ENCODE measurements around the gene MRPL38.
"Not testable (repeated sequence)": the region's sequence is repeated elsewhere in the genome, so short reads cannot be mapped to it uniquely, and the experiment has no call there.

Gene MRPL38

DNA sequence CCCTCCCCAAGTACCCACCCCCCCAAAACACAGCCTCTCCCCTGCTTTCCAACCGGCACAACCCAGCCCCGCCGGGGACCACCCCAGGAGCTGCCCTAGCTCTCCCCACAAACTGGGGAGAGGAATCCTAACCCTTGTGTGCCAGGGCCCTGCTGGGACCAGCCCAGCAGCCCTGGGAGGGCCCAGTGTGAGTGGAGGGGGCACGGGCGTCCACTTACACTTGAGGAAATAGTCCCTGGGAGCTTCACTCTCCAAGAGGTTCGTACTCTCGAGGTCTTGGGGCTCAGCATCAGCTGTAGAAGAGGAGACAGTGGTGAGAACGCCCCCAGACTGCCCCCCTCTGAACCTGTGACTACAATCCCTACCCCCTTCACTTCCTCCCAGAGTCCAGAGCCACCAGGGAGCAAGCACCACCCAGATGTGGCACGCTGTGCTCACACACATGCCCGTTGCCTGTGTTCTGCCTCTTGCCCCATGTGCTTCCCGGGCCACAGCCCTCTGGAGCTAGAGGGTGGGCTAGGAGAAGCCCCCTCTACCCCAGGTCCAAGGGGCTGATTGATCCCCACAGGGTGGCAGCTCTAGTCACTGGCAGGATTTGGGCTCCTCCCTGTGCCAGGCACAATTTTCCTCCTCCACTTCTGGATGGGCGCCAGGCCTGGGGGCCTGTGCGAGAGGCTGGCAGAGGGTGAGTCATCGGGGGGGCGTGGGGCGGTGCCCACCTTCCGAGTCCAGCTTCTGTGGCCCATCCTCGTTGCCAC is 29.3 kb downstream of the MRPL38 start:
- DNase-seq = no peak

DNA sequence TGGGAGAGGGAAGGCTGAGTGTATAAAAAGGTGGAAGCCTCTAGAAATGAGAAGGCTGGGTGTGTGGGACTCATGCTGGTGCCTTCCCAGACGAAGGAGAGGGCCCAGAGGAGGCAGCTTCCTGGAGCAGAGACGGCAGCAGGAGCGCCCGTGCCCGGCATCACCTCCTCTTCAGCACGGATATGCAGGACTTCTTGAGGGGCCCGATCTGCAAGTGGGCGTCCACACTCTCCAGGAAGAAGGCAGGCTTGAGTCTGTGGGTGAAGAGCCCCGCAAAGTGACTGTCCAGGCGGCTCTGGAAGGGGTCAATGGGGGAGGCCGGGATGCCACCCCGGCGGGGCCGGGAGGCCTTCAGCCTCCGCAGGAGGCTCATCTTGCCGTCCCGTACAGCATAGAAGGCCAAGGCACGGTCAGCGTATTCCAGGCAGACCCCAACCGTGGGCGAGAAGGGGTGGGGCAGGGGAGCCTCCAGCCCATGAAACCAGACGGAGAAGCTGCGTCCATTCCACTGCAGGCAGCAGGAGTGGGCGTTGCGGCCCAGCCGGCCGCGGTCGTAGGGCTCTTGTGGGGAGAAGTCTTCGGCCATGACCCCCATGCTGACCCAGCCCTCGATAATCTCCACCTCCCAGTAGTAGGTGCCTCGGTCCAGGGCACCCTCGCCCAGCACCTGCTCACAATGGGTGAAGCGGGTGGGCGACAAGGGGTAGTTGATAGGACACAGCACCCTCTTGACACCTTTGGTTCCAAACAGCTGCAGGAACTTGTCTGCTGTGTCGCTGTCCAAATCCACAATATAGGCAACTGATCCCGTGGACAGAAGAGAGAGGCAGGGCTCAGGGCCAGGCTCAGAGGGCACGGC is 30.1 kb downstream of the MRPL38 start:
- no peak for DNase-seq

DNA sequence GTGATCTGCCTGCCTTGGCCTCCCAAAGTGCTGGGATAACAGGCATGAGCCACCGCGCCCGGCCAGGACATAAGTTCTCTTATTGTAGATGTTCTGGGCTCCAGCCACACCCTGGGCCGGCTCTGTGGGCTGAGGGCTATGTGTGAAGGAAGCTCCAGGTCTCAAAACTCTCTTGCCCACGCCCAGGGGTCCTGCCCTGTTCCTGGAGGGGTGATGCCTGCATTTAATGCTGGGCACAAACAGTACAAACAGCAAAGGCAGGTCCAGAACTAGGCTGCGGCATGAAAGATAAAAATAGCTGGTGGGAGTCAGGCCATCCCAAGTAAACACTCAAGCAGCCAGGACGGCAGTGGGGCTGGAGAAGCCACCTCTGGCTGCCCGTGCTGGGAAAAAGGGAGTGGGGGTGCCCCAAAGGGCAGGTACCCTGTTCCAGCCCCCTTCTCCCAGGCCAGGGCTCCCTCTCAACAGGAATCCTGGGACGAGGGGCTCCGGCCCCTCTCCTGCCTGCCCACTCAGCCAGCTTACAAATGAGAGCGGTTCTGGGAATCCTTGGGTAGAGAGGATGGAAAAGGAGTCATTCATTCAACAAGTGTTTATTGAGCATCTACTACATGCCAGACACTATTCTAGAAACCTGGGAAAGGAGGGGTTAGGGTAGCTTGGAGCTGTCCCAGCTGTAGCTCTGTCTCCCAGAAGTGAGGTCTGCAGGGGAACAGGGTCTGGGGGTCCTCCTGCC is 30.9 kb downstream of the MRPL38 start:
- no peak for DNase-seq

DNA sequence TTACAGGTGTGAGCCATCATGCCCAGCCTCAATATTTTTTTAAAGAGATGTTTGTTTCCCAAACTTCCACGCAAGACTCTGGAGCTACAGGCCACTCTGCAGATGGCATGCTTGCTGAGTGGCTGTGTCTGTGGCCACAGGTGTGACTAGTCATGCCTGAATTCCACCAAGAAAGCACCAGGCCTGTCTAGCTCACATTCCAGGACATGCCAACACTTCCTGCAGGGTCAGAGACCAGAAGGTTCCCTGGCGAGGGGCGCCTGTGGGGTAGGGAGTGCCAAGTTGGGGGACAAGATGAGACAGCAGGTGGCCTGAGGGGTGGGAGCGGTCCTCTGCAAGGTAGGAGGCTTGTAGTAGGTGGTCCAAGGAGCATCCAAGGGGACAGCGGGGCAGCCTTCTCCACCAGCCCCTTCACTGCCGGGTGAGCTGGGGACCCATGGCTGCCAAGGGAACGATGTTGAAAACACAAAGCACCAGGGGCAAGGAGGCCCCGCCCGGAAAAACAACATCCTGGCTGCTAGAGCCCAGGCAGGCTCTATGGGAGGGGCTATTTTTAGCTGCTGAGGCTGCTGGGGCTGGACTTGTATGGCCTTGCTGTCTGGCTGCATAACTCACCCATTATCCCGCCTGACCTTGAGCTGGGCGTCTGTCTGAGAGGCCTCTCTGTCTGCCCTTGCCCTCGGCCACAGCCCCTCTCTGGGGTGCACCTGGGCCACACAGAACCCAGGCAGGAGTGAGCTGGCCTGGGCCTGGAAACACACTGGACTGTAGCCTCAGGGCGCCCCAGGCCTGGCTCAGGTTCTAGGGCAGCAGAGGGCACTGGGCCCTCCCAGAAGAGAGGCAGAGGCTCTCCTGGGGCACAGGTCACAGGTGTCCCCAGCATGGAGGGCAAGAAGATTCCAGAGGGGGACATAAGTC is 32.0 kb downstream of the MRPL38 start:
- no peak for DNase-seq

DNA sequence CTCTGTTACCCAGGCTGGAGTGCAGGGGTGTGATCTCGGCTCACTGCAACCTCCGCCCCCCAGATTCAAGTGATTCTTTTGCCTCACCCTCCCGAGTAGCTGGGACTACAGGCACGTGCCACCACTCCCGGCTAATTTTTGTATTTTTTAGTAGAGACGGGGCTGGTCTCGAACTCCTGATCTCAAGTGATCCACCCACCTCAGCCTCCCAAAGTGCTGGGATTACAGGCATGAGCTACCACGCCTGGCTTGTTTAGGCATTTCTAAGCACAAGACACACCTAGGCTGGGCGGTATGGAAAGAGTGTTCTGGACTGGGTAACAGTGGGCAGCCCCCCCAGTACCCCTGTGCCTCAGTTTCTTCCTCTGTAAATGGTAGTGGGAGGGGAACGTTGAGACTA is 34.5 kb downstream of the MRPL38 start:
- not testable (repeated sequence) for DNase-seq

DNA sequence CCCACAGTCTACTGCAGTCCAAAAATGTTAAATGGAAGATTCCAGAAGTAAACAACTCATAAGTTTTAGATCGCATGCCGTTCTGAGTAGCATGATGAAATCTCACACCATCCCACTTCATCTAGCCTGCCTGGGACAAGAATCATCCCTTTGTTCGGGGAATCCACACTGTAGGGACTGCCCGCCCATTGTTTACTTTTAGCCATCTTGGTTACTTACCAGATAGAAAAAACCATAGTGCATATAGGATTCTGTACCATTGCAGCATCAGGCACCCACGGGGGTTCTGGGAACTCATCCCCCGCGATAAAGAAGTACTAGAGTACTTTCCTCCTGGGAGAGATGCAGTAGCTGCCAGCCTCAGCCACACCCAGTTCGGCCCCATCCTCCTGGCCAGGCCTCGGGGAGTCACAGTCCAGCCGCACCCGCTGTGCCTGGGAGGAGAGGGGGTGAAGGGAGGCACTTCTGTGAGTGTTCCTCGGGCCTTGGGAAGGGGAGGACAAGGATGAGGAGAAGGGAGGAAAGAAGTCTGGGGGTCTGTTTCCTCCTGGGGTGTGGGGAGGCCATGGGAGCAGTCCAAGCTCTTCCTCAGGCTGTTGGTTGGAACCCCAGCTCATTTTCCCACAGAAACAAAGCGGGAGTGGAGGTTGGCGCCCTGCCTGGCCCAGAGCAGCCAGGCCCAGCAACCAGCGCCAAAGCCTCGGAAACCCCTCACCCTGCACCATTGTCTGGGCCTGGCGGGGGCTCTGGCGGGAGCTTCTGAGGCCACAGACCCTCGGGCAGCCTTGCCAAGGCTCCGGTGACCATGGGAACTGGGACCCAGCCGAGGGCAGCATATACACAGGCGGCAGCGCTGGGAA is 35.2 kb downstream of the MRPL38 start:
- DNase-seq = no peak

DNA sequence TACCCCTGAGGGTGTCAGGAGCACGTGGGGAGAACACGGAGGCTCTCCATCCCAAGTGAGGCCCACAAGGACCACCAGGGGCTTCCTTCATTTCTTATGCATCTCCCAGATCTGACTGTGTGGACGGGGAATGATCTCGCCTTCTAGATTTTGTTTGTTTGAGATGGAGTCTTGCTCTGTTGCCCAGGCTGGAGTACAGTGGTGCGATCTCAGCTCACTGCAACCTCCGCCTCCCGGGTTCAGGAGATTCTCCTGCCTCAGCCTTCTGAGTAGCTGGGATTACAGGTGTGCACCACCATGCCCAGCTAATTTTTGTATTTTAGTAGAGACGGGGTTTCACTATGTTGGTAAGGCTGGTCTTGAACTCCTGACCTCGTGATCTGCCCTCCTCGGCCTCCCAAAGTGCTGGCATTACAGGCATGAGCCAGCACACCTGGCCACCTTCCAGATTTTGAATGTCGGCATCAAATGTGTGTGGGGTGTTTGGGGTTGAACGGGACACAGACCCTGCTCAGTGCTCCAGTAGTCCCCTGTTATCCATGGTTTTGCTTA is 35.9 kb downstream of the MRPL38 start:
- DNase-seq = not testable (repeated sequence)

DNA sequence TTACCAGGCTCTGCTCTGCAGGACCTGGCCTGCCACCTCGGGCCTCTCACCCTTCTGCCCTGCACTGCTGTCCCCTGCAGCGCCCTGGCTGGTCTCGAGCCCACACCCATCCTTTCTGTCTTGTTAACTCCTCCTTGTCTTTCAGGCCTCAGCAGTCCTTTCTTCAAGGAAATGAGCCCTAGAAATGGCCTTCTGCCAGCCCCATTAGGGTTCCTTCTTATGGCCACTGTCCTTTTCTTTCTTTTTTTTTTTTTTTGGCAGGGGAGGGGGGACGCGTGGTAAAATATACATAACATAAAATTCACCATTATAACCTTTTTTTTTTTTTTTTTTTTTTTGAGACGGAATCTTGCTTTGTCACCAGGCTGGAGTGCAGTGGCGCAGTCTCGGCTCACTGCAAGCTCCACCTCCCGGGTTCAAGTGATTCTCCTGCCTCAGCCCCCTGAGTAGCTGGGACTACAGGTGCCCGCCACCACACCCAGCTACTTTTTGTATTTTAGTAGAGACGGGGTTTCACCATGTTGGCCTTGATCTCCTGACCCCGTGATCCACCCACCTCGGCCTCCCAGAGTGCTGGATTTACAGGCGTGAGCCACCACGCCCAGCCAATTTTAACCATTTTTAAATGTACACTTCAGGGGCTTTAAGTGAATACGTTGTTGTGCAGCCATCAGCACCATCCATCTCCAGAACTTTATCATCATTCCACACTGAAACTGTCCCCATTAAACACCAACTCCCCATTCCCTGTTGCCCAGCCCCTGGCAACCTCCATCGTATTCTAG is 39.1 kb downstream of the MRPL38 start:
- DNase-seq = not testable (repeated sequence)

DNA sequence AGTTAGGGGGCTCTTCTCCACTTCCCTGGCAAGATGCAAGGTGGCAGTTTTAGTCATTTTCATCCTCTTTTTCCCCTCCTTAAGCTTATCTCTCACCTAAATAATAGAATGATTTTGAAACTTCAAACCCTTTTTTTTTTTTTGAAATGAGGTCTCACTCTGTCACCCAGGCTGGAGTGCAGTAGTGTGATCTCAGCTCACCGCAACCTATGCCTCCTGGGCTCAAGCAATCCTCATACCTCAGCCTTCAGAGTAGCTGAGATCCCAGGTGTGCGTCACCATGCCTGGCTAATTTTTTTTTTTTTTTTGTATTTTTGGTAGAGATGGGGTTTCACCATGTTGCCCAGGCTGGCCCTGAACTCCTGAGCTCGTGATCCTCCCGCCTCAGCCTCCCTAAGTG is 39.8 kb downstream of the MRPL38 start:
- not testable (repeated sequence) for DNase-seq

DNA sequence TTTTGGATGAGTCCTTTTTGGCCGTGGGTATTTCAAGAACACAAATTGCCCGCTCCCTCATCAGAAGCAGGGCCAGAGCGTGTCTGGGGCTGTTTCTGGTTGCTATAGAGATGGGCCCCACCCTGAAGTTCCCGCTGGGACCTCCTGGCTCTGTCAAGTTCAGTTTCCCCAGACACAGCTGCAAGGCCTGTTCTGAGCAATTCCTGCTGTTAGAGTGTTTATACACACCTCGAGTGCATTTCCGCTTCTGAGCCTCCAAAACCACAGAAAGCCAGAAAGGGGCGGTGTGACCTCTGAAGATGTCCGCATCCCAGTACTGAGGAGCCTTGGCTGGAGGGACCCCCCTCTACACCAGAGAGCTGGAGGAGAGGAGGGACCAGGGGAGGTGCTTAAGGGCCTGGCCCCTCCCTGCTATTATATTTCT is 40.2 kb downstream of the MRPL38 start:
- DNase-seq = peak; percentile 38

DNA sequence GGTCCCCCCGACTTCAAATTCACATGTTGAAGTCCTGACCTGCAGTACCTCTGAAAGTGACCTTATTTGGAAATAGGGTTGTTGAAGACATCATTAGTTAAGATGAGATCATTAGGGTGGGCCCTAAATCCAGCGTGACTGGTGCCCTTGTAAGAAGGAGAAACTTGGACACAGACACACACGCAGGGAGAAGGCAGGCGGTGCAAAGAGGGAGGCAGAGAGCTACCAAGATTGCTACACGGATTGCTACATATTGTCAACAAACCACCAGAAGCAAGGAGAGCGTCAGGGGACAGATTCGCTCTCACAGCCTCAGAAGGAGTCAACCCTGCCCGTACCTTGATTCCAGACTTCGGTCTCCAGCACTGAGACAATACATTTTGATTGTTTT is 42.8 kb downstream of the MRPL38 start:
- no peak for DNase-seq

DNA sequence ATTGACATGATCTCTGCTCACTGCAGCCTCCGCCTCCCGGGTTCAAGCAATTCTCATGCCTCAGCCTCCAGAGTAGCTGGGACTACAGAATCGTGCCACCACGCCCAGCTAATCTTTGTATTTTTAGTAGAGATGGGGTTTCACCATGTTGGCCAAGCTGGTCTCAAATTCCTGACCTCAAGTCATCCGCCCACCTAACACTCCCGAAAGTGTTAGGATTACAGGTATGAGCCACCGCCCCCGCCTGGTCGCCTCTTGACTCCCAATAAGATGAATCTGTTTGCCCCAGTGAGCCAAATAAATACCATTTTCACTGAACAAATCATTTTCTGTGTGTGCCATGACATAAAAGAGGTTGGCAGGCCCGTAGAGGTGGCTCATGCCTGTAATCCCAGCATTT is 45.3 kb downstream of the MRPL38 start:
- DNase-seq = not testable (repeated sequence)

DNA sequence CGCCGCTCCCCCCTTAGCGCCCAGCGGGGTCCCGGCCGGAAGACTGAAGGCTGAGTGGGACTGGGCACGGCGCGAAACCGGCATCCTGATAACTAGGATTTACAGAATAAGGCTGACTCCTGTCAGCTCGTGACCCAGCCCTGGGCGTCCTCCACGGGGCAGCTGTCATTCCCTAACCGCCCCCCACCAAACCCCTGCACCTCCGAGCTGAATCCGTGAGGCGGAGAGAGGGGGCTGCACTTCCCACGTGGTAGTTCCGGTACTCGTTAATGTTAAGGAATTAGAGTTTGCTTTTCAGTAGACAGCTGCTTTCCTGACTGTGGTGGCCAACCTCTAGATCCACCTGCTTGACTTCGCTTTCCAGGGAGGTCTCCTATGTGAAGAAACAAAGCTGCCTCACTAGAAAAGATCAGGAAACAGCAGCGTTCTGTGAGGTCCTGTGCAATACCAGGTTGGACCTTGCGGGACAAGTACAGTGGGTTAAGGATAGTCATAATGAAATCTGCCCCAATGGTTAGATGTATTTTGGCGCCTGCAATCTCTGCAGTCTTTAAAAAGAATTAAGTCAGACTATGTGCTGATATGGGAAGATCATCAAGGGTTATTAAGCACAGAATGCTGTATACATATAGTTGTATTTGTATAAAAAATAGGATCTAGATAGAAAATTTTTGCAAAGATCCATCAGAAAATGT is 48.5 kb downstream of the MRPL38 start:
- DNase-seq = no peak

DNA sequence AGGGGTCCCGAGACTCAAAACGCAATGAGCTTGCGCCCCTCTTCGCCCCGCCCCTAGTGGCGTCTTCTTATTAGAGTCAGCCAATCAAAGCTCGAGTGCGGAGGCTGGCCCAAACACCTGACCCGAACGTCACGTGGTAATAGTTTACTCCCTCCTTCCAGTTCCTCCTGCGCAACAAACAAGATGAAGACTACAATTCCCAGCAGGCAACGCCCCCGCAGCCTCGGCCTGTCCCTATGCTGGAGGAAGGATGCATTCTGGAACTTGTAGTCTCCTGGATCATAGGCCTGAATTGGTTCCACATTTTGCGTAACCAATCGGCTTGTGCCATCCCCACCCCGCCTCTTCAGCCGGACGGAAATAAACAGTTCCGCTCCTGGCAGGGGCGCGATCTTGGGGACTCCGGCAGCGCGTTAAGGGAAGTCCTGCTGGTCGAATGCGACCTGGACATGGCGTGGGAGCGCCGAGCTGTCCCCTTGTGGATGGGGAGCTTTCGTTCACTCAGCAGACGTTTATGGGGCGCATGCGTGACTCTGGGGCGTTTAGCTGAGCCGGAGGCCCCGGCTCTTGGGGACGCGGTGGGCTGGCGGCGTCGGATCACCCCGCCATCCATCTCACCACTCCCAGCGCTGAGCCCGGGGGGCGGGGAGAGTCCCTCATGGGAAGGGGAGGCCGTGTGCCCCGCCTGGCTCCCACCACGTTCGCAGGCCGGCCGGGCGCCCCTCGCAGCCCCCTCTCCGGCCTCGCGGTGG is 49.2 kb downstream of the MRPL38 start, which contains the start of gene WBP2:
Gene WBP2 (minus strand): TSS at position 26 of the 752 bp plus-strand sequence. CDS start 38 bp downstream, outside the sequence.
- peak; percentile 100 for DNase-seq

DNA sequence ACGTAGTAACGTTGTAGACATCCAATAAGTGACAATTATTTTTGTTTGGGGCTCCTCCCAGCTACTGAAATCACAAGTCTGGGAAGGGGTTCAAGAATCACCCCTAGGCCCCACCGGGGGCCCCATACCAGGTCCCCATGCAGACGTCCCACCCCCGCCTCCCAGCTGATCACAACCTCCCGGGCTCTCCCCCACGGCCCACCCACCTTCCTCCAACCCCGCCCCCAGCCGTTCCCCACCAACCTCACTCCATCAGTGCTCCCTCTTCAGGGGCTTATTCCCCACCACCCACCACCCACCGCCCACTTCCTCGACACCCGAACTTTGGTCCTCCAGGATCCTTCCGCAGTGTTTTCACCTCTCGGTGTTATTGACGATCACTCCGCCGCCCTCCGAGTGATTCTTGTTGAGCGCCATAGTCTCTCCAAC is 49.8 kb downstream of the MRPL38 start:
- DNase-seq = no peak

DNA sequence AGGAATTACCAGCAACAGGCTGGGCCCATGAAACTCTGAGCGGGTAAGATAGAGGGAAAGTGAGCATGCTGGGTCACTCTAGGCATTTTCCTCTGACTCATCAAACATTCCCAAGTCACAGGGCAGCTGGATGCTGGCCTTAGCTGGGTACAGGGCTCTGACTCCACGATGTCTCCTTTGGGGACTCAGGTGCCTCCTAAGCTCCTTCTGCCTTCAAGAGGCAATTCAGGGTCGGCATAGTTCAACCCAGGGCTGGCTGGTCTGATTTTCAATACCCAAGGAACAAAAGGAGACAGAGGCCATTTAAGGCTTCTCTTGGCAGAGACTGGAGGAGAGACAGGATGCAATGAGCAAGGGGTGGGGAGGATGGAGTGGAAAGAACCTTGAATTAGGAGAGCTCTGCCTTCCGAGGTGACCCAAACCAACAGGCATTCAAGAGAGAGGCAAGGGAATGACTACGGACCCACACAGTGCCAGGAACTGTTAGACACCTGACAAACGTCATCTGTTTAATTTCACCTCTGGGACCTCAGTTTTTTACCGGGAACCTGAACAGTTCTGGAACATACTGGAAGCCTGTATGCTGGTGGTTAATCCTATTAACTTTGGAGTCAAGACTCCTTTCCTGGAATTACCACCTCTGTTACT is 50.5 kb downstream of the MRPL38 start:
- peak; percentile 70 for DNase-seq

DNA sequence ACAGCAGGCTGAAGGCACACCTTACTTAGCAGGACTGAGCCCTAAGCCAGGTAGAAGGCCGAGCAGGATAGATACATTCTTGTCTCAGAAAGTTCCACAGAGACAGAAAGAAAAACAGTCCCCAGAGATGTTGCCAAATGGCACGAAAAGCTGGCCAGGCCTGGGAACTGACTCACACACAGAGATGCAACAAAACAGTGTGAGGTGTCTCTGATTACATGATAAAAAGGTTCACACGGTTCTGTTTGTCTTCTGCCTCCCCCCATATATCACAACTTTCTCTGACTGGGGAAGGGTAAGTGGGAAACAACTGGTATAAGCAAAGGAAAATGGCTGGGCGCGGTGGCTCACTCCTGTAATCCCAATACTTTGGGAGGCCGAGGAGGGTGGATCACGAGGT is 51.3 kb downstream of the MRPL38 start:
- DNase-seq = peak; percentile 31

DNA sequence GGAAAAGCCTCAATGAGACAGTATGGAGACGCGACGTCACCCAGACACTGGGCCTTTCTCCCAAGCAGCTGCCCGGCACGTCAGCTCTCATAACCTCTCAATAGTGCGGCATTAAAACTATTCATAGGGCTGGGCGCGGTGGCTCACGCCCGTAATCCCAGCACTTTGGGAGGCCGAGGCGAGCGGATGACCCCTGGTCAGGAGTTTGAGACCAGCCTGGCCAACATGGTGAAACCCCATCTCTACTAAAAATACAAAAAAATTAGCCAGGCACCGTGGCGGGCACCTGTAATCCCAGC is 53.0 kb downstream of the MRPL38 start:
- not testable (repeated sequence) for DNase-seq

All from inflammatory macrophage treated with lipopolysaccharide for 4 hours (primary cell).